ENCODE results near the gene CYBA.

DNA sequence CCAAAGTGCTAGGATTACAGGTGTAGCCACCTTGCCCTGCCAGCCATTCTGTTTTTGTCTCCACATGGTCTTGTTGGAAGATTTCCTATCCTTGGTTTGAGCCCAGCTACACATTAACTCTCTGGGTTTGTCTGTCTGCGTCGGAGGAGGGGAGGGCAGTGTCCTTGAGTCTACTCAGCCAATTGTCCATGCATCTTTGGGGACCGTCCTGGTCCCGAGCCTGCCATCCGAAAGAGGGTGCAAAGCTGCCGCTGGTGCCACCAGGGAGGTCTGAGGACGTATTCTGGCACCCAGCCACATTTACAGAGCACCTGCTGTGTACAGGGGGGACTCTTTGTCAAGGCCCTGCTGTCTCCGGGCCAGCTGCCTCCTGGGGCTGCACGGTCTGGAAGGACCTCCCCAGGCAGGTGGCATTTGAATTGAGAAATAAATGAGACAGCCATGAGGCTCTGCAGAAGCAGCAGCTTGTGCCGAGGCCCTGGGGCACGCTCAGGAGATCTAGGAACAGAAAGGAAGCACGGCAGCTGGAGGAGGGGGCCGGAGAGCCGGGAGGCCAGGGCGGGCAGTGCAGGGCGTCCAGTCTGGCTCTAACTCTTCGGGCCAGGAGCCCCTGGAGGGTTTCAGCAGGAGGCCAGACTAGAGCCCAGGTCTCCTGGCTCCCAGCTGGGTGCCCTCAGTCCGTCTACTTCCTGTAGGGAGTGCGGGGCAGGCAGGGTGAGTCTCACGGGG lies 1.5 kb downstream of the CYBA start:
- TF ChIP-seq, protein P1, sequence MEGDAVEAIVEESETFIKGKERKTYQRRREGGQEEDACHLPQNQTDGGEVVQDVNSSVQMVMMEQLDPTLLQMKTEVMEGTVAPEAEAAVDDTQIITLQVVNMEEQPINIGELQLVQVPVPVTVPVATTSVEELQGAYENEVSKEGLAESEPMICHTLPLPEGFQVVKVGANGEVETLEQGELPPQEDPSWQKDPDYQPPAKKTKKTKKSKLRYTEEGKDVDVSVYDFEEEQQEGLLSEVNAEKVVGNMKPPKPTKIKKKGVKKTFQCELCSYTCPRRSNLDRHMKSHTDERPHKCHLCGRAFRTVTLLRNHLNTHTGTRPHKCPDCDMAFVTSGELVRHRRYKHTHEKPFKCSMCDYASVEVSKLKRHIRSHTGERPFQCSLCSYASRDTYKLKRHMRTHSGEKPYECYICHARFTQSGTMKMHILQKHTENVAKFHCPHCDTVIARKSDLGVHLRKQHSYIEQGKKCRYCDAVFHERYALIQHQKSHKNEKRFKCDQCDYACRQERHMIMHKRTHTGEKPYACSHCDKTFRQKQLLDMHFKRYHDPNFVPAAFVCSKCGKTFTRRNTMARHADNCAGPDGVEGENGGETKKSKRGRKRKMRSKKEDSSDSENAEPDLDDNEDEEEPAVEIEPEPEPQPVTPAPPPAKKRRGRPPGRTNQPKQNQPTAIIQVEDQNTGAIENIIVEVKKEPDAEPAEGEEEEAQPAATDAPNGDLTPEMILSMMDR (conservative IDR thresholded peaks at IDR 0.05; ENCODE audit: low read depth, low read length) = no peak
- TF ChIP-seq POLR2A (IDR thresholded peaks at IDR 0.05; ENCODE audit: low read depth, low read length) = no peak
- no peak for TF ChIP-seq CEBPB (IDR thresholded peaks at IDR 0.05; ENCODE audit: low read depth, low read length)
- TF ChIP-seq, protein P2, sequence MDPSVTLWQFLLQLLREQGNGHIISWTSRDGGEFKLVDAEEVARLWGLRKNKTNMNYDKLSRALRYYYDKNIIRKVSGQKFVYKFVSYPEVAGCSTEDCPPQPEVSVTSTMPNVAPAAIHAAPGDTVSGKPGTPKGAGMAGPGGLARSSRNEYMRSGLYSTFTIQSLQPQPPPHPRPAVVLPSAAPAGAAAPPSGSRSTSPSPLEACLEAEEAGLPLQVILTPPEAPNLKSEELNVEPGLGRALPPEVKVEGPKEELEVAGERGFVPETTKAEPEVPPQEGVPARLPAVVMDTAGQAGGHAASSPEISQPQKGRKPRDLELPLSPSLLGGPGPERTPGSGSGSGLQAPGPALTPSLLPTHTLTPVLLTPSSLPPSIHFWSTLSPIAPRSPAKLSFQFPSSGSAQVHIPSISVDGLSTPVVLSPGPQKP (IDR thresholded peaks at IDR 0.05; ENCODE audit: borderline replicate concordance, low read depth, low read length) = no peak
- no peak for TF ChIP-seq RFX5 (IDR thresholded peaks at IDR 0.05; ENCODE audit: low read depth, low read length)
- no peak for TF ChIP-seq RCOR1 (IDR thresholded peaks at IDR 0.05; ENCODE audit: insufficient replicate concordance, low read length)
- TF ChIP-seq, protein P3, sequence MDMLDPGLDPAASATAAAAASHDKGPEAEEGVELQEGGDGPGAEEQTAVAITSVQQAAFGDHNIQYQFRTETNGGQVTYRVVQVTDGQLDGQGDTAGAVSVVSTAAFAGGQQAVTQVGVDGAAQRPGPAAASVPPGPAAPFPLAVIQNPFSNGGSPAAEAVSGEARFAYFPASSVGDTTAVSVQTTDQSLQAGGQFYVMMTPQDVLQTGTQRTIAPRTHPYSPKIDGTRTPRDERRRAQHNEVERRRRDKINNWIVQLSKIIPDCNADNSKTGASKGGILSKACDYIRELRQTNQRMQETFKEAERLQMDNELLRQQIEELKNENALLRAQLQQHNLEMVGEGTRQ (IDR thresholded peaks at IDR 0.05; ENCODE audit: low read depth, low read length) = no peak
- no peak for TF ChIP-seq RAD21 (IDR thresholded peaks at IDR 0.05; ENCODE audit: low read length)
- TF ChIP-seq MAFK (IDR thresholded peaks at IDR 0.05; ENCODE audit: low read depth, low read length) = no peak

Data from IMR-90 (cell line).